HG03025 (cell line): ENCODE measurements around the gene ARSG.

Experiments
- ATAC-seq: cut with Tn5 transposase; IDR thresholded peaks from one replicate; pipeline ENCODE4 v1.9.1; 2021; ENCODE audit warnings: mild to moderate bottlenecking, moderate library complexity; ENCODE audit not compliant: unreplicated experiment, low FRiP score

Gene ARSG

GRCh38 chr17:68443972-68444464 lies 152.7 kb downstream of the ARSG start:
- ATAC-seq, result no peak

- ATAC-seq, result no peak
These were observed 154.4 kb downstream of the ARSG start for GRCh38 chr17:68445671-68446070.

- no peak for ATAC-seq
These were observed 155.3 kb downstream of the ARSG start for GRCh38 chr17:68446626-68447041.

GRCh38 chr17:68449021-68449739 lies 157.9 kb downstream of the ARSG start:
- no peak for ATAC-seq

GRCh38 chr17:68450391-68450790 lies 159.1 kb downstream of the ARSG start:
- ATAC-seq, result no peak

- ATAC-seq, result no peak
These were observed 159.5 kb downstream of the ARSG start for GRCh38 chr17:68450801-68451200.

GRCh38 chr17:68451670-68452354 lies 160.5 kb downstream of the ARSG start:
- no peak for ATAC-seq

GRCh38 chr17:68452724-68453290 lies 161.5 kb downstream of the ARSG start:
- ATAC-seq, result no peak

GRCh38 chr17:68453991-68454665 lies 162.8 kb downstream of the ARSG start:
- no peak for ATAC-seq

- ATAC-seq, result no peak
These were observed 164.6 kb downstream of the ARSG start for GRCh38 chr17:68455901-68456338.

- ATAC-seq, result no peak
These were observed 165.3 kb downstream of the ARSG start for GRCh38 chr17:68456339-68457167.

GRCh38 chr17:68457168-68457538 lies 165.9 kb downstream of the ARSG start, which contains the start of gene WIPI1:
Gene WIPI1 (minus strand): TSS chr17:68457496. CDS start chr17:68457421, 75 bp downstream.
- ATAC-seq, result peak; percentile 29

- peak; percentile 74 for ATAC-seq
These were observed 166.4 kb downstream of the ARSG start for GRCh38 chr17:68457539-68458259.

- no peak for ATAC-seq
These were observed 167.2 kb downstream of the ARSG start for GRCh38 chr17:68458260-68459036.

- ATAC-seq, result no peak
These were observed 167.8 kb downstream of the ARSG start for GRCh38 chr17:68459037-68459639.

GRCh38 chr17:68460146-68460545 lies 168.9 kb downstream of the ARSG start:
- no peak for ATAC-seq

- ATAC-seq, result no peak
These were observed 169.4 kb downstream of the ARSG start for GRCh38 chr17:68460715-68461114.

GRCh38 chr17:68461122-68461539 lies 169.8 kb downstream of the ARSG start:
- no peak for ATAC-seq
